Vagina (tissue), 2 donors: ENCODE results near the gene SUPT5H. TPM values are rescaled to one million over a fixed set of nuclear protein-coding genes. Genes with fewer than 3 reads are reported as not detected.
A peak's percentile ranks its signal among the peaks of the same experiment; 100 is the strongest.

Experiments
- DNase-seq, 2 donors: peaks; one replicate each; pipeline ENCODE4 v3.0.0-alpha.2; 2017; ENCODE audit errors: extremely low spot score in 2 of 2
- H3K27ac ChIP-seq: fragments of 200-600 bp; sonication (generic); one replicate; pipeline ENCODE4 v1.5.1; 2019
- H3K27me3 ChIP-seq: fragments of 200-600 bp; sonication (generic); one replicate; pipeline ENCODE4 v1.5.1; 2019
- H3K36me3 ChIP-seq, 2 donors: fragments of 200-600 bp; sonication (generic); one replicate each; pipeline ENCODE4 v1.5.1; 2017 to 2019
- H3K4me1 ChIP-seq: fragments of 200-600 bp; sonication (generic); one replicate; pipeline ENCODE4 v1.5.1; 2019
- H3K4me3 ChIP-seq, 2 donors: fragments of 200-600 bp; sonication (generic); 1 replicate in 1 of 2; 2 replicates in 1 of 2; pipeline ENCODE4 v1.5.1; 2016 to 2019
- H3K9me3 ChIP-seq: fragments of 200-600 bp; sonication (generic); one replicate; pipeline ENCODE4 v1.5.1; 2019
- CTCF ChIP-seq, 3 experiments: fragments of 450-650 bp in 2 of 3; fragments of 200-600 bp in 1 of 3; sonication (generic) in 1 of 3; IDR thresholded peaks; one replicate each; pipeline ENCODE4 v1.5.1; 2017 to 2019; ENCODE audit warnings: antibody characterized with exemption in 3 of 3, mild to moderate bottlenecking in 2 of 3, moderate library complexity in 2 of 3
- POLR2A ChIP-seq, 2 donors: fragments of 450-650 bp; IDR thresholded peaks; one replicate each; pipeline ENCODE4 v1.6.1; 2017; ENCODE audit warnings: antibody characterized with exemption in 2 of 2, mild to moderate bottlenecking in 2 of 2, moderate library complexity in 2 of 2
- POLR2AphosphoS5 ChIP-seq, 2 donors: sonication (generic); formaldehyde crosslinking; IDR thresholded peaks; one replicate each; pipeline ENCODE4 v1.9.0; 2017; ENCODE audit warnings: antibody characterized with exemption in 2 of 2, mild to moderate bottlenecking in 2 of 2, low read depth in 1 of 2; ENCODE audit not compliant: insufficient read depth in 1 of 2
- intact Hi-C: fragments of 100-400 bp; cut with DNase I; formaldehyde crosslinking; loops from one replicate; pipeline ENCODE4 v1.15.1; 2023
- total RNA-seq: library from RNA; depleted of rRNA; stranded (reverse); fragments of >200 nt; gene quantifications from one replicate; pipeline ENCODE4 v1.2.3, GENCODE V29; 2016

The SUPT5H gene
- total RNA-seq, 1 donor from 2014 or later, result 113 TPM

GRCh38 chr19:39410017-39410830, 35.2 kb upstream of the SUPT5H start:
- intact Hi-C loops, result loop anchor here (5.0 kb wide), 1 partner anchor 68 kb away; the partner anchor contains the start of gene SAMD4B
- H3K4me1 ChIP-seq, result peaks cover 46% of the 10 kb centered on the region
- H3K27ac ChIP-seq, result peak overlapping the region; percentile 100
- peaks cover 6 to 23% of the 10 kb centered on the region in 2 donors for H3K36me3 ChIP-seq
- no peaks in the 10 kb centered on the region for H3K9me3 ChIP-seq
- peak in 1 of 2 donors; percentile 96 for DNase-seq
- no peak for TF ChIP-seq CTCF (IDR thresholded peaks at IDR 0.05)
- peak in 1 of 2 donors; percentile 32 for TF ChIP-seq POLR2A (IDR thresholded peaks at IDR 0.05)
- TF ChIP-seq POLR2AphosphoS5 (IDR thresholded peaks at IDR 0.05; ENCODE audit: insufficient read depth in 1 of 2, low read depth in 1 of 2), result peak in 1 of 2 donors; percentile 31
- peak overlapping the region; percentile 97 to 98 for H3K4me3 ChIP-seq
- H3K27me3 ChIP-seq, result no peaks in the 10 kb centered on the region

GRCh38 chr19:39410831-39411080, 34.6 kb upstream of the SUPT5H start:
- intact Hi-C loops, result loop anchor here (5.0 kb wide), 1 partner anchor 68 kb away; the partner anchor contains the start of gene SAMD4B
- H3K4me3 ChIP-seq, result peak overlapping the region; percentile 97 to 98
- H3K36me3 ChIP-seq, result peaks cover 6 to 23% of the 10 kb centered on the region in 2 donors
- no peak for TF ChIP-seq POLR2AphosphoS5 (IDR thresholded peaks at IDR 0.05; ENCODE audit: insufficient read depth in 1 of 2, low read depth in 1 of 2)
- TF ChIP-seq POLR2A (IDR thresholded peaks at IDR 0.05), result no peak
- no peak for TF ChIP-seq CTCF (IDR thresholded peaks at IDR 0.05)
- H3K9me3 ChIP-seq, result no peaks in the 10 kb centered on the region
- H3K27me3 ChIP-seq, result no peaks in the 10 kb centered on the region
- peaks cover 46% of the 10 kb centered on the region for H3K4me1 ChIP-seq
- DNase-seq, result no peak
- H3K27ac ChIP-seq, result peak overlapping the region; percentile 100

GRCh38 chr19:39411081-39411831, 34.1 kb upstream of the SUPT5H start:
- TF ChIP-seq POLR2AphosphoS5 (IDR thresholded peaks at IDR 0.05; ENCODE audit: insufficient read depth in 1 of 2, low read depth in 1 of 2), result peak in 1 of 2 donors; percentile 21
- TF ChIP-seq POLR2A (IDR thresholded peaks at IDR 0.05), result no peak
- no peak for TF ChIP-seq CTCF (IDR thresholded peaks at IDR 0.05)
- peak in 1 of 2 donors; percentile 97 for DNase-seq
- H3K4me1 ChIP-seq, result peaks cover 47% of the 10 kb centered on the region
- no peaks in the 10 kb centered on the region for H3K9me3 ChIP-seq
- peaks cover 6 to 28% of the 10 kb centered on the region in 2 donors for H3K36me3 ChIP-seq
- peak overlapping the region; percentile 100 for H3K27ac ChIP-seq
- intact Hi-C loops, result loop anchor here (5.0 kb wide), 1 partner anchor 69 kb away; the partner anchor contains the start of gene SAMD4B
- H3K27me3 ChIP-seq, result no peaks in the 10 kb centered on the region
- peak overlapping the region; percentile 97 to 98 for H3K4me3 ChIP-seq

- H3K27ac ChIP-seq, result peak overlapping the region; percentile 100
- peaks cover 53% of the 10 kb centered on the region for H3K4me1 ChIP-seq
- no peaks in the 10 kb centered on the region for H3K9me3 ChIP-seq
- intact Hi-C loops, result loop anchor here (5.0 kb wide), 1 partner anchor 69 kb away; the partner anchor contains the start of gene SAMD4B
- peaks cover 6 to 28% of the 10 kb centered on the region in 2 donors for H3K36me3 ChIP-seq
- H3K27me3 ChIP-seq, result no peaks in the 10 kb centered on the region
- DNase-seq, result no peak
- TF ChIP-seq CTCF (IDR thresholded peaks at IDR 0.05), result peak; percentile 93 to 99 (median 98)
- no peak for TF ChIP-seq POLR2AphosphoS5 (IDR thresholded peaks at IDR 0.05; ENCODE audit: insufficient read depth in 1 of 2, low read depth in 1 of 2)
- H3K4me3 ChIP-seq, result peak overlapping the region; percentile 97 to 98
Measured at GRCh38 chr19:39411832-39412099, 33.6 kb upstream of the SUPT5H start.
